LoVo (cell line): ENCODE measurements around the gene PPDPF.
A peak's percentile ranks its signal among the peaks of the same experiment; 100 is the strongest.

Experiments
- DNase-seq: peaks from one replicate; pipeline ENCODE4 v3.0.0-alpha.2; 2016; ENCODE audit warnings: low spot score

PPDPF gene

DNA sequence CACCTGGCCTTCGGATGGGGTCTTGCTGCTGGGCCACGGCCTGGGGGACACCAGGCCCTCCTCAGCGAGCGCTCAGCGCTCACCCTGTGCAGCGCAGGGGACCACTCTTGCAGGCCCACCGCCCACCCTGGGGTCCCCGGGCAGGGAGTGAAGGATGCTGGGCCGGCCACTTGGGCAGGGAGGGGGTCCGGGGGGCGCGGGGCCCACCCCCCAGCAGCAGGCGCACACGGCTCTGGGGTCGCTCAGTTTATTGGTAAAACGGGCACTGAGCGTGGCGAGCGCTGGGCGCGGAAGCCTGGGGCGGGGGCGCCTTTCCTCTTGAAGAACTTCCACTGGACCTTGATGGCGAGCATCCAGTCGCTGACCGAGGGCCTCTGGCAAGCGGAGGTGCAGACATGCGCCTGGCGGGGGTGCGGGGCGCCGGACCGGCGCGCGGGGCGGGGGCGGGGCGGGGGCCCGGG, 32.8 kb upstream of the PPDPF start:
- DNase-seq = no peak

DNA sequence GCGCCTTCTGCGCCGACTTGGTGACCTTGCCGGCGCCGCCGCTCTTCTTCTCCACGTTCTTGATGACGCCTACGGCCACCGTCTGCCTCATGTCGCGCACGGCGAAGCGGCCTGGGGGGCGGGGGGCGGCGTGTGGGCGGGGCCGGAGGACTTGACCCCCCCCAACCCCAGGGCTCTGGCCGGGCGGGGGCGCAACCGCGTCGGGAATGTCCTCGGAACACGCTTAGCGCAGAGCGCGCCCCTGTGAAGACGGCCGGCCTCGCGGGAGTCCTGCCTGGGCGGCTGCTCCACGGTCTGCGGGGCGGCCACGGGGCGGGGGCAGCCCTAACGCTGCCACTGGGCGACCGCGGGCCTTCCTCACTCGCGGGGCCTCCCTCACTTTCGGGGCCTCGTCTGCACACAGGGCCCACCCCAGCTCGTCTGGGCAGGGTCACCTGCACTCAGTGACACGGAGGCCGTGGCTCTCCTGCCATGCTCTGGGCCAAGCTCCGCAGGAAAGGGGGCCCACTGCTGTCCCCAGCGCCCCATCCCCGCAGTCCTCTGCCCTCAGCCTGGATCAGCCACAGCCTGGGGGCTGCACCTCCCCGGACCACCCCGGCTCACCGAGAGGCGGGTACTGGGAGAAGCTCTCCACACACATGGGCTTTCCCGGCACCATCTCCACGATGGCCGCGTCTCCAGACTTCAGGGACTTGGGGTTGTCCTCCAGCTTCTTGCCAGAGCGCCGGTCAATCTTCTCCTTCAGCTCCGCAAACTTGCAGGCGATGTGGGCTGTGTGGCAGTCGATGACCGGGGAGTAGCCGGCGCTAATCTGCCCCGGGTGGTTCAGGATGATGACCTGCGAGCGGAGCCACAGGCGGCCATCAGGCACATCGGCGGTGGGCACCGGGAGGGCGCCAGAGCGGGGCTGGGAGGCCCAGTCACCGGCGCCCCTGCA, 32.0 kb upstream of the PPDPF start:
- no peak for DNase-seq

DNA sequence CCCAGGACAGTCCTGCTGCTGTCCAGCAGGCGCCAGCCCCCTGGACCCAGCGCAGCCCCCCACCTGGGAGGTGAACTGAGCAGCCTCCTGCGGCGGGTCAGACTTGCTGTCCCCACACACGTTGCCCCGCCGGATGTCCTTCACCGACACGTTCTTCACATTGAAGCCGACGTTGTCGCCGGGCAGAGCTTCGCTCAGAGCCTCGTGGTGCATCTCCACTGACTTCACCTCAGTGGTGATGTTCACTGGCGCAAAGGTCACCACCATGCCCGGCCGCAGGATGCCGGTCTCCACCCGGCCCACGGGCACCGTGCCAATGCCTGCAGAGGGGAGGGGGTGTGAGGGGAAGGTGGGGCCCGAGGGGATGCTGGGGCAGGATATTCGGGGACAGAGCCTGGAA, 30.1 kb upstream of the PPDPF start:
- no peak for DNase-seq

DNA sequence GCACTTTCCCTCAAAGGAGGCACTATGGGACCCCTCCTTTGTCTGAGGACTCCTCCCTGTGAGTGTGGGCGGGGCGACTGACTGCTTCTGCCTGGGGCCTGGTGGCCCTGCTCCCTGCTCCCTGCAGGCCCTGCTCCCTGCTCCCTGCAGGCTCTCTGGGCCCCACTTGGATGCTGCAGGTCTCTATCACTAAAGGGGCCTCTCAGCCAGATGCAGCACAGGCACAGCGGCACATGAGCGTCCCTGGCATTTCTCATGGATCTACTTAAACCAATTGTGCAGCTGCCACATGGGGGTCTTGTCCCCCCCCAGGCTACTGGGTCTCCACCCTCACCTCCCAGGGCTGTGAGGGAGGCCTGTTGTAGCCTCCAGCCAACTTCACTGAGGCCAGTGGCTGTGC, 29.5 kb upstream of the PPDPF start:
- no peak for DNase-seq

DNA sequence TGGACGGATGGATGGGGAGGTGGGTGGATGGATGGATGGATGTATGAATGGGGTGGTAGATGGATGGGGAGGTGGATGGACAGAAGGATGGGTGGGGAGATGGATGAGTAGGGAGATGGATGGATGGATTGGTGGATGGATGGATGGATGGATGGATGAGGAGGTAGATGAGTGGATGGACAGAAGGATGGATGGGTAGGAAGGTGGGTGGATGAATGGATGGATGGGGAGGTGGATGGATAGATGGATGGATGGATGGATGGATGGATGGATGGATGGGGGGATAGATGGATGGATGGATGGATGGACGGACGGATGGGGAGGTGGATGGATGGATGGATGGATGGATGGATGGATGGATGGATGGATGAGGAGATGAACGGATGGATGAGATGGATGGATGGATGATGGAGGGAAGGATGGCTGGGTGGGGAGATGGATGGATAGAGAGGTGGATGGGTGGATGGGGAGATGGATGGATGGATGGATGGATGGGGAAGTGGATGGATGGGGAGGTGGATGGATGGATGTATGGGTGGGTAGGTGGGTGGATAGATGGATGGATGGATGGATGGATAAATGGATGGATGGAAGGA, 28.8 kb upstream of the PPDPF start:
- no peak for DNase-seq

DNA sequence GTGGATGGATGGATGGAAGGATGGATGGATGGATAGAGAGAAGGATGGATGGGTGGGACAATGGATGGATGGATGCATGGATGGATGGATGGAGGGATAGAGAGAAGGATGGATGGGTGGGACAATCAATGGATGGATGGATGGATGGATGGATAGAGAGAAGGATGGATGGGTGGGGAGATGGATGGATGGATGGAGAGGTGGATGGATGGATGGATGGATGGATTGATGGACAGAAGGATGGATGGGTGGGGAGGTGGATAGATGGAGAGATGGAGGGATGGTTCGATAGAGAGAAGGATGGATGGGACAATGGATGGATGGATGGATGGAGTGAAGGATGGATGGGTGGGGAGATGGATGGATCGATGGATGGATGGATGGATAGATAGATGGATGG, 28.0 kb upstream of the PPDPF start:
- DNase-seq = no peak

DNA sequence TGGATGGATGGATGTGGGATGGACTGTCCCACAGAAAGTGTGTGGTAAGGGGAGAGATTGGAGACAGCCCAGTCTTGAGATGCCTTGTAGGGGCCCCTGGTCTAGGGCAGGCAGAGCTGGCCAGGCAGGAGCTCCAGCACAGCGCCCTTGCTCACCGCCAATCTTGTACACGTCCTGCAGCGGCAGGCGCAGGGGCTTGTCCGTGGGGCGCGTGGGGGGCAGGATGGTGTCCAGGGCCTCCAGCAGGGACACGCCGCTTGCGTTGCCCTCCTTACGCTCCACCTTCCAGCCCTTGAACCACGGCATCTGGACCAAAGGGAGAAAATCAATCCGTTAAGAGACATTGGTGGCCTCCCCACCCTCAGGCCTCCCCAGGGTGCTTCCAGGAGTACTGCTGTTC, 27.6 kb upstream of the PPDPF start:
- no peak for DNase-seq

DNA sequence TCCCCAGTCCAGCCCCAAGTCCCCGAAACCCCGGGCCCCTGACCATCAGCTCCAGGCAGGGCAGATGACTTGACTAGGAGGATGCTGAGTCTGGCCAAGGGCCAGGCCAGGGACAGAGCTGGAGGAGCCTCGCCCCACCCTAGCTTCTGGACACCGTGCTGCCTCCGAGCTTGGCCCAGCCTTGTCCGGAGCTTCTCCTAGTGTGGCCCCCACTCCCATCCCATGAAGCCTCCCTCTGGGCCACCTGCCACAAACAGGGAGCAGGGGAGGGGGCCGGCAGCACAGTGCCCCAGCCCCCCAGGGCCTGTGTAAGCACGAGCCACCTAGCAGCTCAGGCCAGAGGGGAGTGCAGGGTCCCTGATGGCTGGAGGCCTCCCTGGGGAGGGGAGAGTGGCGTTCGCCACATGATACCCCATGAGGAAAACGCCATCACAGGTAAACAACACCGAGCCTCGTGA, 27.0 kb upstream of the PPDPF start:
- DNase-seq = no peak

DNA sequence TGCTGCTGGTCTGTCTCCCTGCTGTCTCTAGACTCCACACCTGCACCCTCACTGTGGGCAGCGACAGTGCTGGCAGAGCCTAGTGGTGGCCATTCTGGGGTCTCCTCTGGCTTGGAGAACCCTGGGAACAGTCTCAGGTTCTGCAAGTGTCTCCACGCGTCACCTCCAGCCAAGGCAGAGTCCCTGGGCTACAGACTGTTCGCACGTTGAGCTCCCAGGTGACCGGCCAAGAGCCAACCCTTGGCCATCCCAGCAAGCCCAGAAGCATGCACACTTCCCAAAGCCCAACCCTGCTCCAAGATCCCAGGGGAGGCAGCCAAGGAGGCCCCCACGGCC, 26.5 kb upstream of the PPDPF start:
- no peak for DNase-seq

DNA sequence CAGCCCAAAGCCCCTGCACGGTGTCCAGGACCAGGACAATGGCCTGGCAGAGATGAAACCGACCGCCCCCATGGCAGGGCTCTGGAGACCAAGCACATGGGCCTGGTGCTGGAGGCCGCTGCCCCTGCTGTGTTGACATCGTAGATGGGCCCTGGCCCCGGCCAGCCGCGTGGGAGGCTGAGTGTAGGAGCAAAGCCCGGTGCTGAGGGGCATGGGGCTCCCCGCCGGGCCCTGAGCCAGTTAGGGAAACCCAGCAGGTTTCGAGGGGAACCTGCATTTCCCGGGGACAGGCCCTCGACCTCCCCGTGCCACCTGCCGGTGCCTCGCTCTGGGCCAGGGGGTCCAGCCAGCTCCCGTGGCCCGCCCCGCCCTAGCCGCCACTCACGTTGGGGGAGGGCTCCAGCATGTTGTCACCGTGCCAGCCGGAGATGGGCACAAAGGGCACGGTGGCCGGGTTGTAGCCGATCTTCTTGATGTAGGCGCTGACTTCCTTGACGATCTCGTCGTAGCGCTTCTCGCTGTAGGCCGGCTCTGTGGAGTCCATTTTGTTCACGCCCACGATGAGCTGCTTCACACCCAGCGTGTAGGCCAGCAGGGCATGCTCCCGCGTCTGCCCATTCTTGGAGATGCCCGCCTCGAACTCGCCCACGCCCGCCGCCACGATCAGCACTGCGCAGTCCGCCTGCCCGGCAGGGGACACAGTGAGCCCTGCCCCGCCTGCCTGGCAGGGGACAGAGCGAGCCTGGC, 26.0 kb upstream of the PPDPF start:
- DNase-seq = no peak

DNA sequence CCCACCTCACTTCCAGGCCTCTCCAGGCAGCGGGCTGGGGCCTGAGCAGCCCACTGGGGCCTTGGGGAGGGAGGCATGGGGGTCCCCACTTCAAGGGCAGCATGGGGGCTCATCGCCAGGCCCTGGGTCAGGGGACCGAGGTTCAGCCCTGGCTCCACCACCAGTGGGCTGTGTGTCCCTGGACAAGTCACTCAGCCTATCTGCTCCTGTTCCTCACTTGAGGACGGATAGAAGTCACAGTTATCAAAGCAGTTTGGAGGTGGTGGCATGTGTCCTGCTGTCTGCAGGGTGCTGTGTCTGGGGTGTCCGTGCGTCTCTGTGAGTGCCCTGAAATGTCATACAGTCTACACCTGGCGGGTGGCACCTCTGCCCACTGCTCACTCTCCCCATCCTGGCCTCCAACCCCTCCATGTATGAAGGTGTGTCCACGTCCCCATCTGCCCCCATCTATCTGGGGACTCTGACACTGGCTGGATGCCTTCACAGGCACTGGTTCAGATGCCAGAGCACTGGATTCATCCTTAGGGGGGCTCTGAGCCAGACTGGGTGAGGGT, 25.3 kb upstream of the PPDPF start:
- DNase-seq = no peak

DNA sequence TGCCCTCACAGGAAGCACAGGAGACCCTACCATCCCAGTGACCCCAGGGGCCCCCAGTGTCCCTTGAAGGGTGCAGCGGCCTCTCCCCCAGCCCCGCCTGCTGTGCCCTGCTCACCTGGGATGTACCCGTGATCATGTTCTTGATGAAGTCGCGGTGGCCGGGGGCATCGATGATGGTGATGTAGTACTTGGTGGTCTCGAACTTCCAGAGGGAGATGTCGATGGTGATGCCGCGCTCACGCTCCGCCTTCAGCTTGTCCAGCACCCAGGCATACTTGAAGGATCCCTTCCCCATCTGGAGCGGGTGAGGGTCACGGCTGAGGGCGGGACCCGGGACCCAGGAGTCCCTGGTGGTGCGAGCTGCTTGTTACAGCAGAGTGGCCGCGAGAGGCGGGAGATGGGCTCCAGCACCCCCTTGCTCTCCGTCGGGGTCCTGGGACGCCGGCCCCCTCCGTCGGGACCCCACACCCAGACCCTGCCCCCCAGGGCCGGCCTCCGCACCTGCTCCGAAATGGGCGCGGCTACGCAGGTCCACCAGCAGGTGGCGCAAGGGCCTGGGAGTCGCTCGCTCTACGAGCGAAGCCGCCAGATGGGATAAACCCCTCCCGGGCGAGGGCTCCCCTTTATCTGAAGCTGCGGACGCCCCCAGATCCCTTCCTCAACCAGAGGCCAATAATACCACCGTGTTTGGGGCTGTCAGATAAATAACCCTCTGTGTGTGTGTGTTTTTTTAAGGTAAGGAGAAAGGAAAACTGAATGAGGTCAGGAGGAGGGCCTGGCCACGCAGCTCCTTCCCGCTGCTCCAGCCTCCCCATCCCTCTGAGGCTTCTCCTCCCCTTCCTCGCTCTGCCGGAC, 24.6 kb upstream of the PPDPF start:
- DNase-seq = peak; percentile 55

DNA sequence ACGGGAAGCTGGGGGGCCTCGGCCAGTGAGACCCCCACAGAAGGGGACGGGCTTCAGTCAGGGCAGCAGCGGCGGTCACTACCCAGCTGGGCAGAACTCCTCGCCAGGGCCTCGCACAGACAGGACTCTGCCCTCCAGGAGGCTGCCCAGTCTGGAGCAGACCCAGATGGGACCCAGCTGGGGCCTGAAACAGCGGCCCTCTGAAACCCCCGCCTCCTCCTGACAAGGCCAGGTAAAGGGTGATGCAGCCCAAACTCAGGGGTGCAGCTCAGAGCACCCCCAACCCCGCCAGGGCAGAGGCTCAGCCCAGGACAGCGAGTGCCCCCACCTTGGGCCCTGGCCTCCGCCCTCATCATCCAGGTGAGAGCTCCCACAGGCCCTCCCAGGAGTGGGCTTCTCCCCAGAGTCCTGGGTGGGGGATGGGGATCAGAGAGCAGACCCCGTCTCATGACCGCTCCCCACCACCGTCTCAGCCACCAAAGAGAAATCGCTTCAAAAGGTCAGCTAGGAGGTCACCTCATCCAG, 23.9 kb upstream of the PPDPF start:
- DNase-seq = no peak

DNA sequence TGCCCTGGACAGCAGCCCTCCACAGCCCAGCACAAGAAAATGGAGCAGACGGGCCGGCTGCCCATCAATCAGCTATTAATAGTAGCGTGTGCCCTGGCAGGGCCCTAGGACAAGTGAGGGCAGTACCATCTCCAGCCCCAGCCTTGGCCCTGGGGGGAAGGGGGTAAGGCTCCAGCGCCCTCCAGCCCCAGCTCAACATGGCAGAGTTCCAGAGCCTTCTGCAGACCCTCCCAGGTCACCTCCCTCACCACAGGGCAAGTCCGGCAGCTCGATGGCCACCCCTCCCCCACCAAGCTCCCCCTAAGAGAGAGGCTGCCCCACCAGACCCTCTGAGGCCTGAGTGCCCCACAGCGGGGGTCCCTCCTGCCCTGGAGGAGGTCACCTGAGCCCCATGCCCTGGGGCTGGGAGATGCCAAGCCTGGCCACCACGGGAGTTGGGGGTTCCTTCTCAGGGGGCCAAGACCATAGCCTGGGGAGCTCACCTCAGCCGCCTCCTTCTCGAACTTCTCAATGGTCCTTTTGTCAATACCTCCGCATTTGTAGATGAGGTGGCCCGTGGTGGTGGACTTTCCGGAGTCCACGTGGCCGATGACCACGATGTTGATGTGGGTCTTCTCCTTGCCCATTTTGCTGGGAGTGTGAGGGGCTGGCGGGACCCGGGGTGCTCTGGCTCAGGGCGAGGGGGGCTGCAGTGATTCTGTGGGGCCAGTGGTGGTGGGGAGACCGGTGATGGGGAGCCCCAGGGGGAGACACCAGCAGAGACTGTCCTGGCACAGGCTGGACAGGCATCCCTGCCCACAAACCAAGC, 23.2 kb upstream of the PPDPF start:
- DNase-seq = no peak

DNA sequence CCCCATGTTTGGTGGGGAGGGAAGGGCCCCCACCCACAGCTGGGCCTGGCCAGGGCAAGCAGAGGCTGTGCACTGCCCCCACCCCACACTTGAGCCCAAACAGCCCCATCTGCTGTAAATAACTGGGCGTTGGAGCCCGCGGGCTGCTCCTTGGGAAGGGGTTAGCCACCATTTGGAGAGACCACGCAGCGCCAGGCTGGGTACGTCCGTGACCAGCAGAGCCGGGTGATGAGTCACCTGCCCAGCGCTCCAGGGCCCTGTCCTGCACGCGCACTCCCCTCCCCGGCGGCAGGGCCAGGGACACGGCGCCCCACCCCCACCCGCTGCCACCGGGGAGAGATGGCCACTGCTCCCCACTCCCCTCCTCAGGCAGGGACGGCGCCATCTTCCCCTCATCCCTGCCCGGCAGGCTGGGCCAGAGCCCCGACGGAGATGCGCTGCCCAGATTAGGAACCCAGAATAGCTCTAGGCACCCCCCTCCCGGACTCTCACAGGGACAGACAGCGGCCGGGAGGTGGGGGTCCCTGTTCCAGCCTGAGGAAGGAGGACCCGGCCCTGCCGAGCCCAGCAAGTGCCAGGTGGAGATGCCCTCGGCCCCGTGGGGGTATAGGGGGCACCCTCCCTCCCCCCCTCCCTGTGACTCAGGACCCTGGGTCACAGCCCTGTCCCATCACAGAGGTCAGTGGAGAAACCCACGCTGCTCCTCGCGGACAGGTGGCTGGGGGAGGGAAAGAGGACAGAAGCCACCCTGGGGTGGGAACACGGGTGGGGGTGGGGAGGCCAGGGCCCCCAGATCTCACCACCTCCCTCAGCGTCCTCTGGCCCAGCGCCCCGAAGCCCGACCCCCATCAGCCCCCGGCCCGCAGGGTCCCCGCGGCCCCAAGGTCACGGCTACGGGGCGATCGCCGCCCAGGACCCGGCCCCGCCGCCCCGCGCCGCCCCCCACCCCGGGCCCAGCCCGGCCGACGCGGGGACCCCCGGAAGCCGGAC, 22.3 kb upstream of the PPDPF start:
- peak; percentile 19 for DNase-seq

DNA sequence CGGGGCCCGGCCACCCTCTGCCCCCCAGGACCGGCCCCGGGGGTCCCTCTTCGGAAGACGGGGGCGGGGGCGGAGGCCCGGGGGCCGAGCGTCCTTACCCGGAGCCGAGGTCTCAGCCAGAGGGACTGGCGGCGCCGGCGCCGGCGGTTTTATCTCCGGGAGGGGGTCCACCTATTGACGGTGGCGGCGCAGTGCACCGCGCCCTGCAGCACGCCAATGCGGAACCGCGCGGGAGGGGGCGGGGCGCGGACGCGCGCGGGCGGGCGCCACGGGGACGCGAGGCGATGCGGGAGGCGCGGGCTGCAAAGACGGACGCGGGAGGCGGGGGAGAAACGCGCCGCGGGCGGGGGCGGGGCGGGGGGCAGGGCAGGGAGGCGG, 21.6 kb upstream of the PPDPF start, which contains the start of gene EEF1A2:
Gene EEF1A2 (minus strand): TSS at position 124 of the 378 bp plus-strand sequence. CDS start 1,320 bp downstream, outside the sequence.
- peak; percentile 43 for DNase-seq

DNA sequence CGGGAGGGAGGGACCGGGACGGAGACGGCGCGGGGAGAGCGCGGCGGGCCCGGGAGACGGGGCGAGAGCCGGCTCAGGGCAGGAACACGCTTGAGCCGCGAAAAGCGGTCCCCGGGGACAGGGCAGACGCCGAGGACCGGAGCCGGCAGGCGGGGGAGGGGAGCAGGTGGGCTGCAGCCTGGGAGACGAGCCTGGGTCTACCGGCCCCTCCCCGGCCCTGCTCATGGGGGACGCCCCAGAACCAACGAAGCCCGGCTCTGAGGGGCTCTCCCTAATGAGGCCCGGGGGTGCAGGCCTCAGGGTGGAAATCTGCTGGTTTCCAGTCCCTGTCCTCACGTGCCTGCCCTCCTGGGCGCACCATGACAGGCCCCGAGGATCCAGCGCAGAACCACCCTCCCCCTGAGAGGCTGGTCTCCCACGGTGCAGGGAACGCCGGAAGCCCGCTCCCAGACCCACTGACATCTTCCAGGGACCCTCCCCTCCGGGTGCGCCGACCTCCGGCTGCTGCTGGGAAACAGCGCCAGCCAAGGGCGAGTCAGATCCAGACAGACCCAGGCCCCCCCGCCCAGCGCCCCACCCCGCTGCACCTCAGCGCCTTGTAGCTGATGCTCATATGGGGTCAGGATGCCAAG, 21.1 kb upstream of the PPDPF start:
- DNase-seq = no peak

DNA sequence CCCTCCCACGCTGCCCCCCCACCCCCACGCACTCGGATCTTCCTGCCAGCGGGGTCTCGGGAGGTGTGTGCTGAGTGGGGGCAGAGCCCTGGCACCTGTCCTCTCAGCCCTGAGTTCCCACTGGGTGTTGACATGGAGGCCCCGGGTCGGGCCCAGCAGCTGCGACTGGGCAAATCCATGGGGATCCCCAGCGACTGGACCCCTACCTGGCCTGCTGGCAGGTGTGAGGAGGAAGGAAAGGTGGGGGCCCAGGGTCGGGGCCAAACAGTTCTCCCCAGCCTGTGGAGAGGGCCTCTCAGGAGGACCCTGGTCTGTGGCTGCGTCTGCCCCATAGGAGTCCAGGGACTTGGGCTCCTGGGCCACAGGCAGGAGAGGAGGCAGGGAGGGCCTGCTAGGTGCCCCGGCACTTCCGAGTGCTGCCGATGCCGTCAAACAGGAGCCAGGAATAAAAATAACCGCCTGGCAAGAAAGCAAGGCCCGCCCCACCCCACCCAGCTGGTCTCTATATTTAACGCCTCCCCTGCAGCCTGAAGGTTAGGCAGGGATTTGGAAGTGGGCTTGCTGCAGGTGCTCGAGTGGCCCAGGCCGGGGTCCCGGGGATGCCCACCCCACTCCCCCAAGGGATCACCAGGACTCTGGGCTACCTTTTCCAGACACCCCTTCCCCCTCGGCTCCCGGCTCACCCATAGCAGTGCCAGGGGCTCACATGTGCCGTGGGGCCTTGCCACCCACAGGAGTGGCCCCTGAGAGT, 20.2 kb upstream of the PPDPF start:
- DNase-seq = no peak
